Activated CD4-positive, alpha-beta T cell treated with anti-CD3 and anti-CD28 coated beads for 1 hour (primary cell): ENCODE results near the gene PET100.

Experiments used
- DNase-seq: peaks from one replicate; pipeline ENCODE4 v3.0.0-alpha.2; 2020

Gene PET100

DNA sequence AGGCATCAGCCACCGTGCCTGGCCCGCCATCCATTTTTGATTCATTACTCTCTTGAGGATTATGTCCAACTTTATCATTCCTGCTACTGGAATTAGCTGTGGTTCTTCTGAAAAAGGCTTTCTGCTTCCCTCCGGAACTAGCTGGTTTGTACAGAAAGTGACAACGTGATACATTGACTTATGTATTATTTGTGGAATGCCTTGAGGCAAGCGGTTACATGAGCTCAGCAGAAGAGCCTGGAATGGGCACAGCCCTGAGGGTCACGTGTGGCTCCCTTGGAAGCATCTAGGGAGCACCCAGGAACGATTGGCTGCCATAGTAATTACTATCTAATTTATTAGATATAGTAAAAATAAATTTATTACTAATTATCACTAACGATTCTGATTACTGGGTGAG, 24.8 kb downstream of the PET100 start:
- DNase-seq: no peak

DNA sequence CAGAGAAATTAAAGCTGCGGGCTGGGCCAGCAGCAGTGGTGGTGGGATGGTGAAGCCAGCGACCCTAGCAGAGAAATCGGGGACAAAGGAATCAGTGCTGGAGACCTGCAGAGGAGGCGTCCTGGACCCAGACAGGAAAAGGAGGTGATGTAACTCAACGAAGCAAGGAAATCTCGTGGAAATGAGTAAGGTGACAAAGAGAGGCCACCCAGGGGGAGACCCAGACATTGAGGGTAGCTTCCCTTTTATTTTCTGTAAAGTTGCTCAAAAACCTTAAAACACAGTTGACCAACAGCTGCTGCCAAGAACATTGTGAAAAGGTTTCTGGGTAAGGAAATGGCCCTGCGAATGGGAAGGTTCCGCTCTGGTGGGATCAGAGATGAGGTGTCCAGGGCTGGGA, 26.0 kb downstream of the PET100 start:
- no peak for DNase-seq

DNA sequence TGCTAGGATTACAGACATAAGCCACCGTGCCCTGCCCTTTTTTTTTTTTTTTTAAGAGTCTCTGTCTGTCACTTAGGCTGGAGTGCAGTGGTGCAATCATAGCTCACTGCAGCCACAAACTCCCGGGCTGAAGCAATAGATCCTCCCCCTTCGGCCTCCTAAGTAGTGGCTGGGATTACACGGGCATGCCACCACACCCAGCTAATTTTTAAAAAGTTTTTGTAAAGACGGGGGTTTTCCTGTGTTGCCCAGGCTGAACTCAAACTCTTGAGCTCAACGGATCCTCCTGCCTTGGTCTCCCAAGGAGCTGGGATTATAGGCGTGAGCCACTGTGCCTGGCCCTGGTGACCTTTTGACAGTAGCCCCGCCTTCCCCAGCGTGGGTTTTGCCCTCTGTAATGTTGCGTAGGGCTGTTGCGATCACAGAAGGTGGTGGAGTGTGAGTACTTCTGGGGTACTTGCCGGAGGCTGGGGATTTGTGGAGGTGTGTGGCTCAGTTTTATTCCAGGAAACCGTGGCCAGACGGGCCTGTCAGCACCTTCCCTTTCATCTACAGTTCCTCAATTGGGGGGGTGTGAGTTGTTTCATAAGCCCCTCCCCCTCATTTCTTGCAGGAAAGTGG, 27.6 kb downstream of the PET100 start:
- DNase-seq: no peak

DNA sequence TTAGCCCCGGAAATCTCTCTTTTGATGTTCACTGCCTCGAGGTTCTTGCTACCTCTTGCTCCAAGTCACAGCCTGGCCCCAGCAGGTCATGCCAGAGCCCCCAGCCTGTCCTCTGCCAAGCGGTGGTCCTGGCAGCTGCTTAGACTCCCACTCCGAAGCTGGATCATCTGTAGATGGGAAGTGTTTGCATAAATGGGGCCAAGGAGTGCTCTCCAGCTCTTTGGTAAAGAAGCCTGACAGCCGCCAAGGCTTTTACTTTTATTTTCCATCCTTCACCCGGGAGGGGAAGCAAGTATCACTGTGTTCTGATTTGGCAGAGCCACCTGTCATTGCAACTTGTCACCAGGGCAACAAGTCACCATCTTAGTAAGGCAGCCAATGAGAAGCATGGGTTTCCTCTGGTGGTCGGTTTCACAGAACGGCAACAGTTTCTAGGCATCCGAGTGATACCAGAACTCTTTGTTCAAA, 28.7 kb downstream of the PET100 start:
- DNase-seq: peak; percentile 22

- no peak for DNase-seq
Measured at GRCh38 chr19:7661744-7662538, 32.3 kb downstream of the PET100 start.

GRCh38 chr19:7662657-7663056, 33.1 kb downstream of the PET100 start:
- no peak for DNase-seq

DNA sequence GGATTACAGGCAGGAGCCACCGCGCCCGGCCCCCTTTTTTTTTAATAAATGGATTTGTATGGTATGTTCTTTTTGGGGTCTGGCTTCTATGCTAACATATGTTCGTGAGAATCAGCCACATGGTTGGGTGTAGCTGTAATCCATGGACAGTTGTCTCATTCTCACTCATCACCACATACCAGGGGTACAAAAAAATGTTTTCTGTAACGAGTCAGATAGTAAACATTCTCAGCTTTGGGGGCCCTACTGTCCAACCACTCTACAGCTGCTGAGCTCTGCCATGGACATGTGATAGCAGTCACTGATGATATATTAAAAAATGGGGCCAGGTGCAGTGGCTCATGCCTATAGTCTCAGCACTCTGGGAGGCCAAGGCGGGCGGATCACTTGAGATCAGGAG, 34.1 kb downstream of the PET100 start:
- DNase-seq: no peak

- no peak for DNase-seq
Measured at GRCh38 chr19:7665076-7665475, 35.5 kb downstream of the PET100 start.

DNA sequence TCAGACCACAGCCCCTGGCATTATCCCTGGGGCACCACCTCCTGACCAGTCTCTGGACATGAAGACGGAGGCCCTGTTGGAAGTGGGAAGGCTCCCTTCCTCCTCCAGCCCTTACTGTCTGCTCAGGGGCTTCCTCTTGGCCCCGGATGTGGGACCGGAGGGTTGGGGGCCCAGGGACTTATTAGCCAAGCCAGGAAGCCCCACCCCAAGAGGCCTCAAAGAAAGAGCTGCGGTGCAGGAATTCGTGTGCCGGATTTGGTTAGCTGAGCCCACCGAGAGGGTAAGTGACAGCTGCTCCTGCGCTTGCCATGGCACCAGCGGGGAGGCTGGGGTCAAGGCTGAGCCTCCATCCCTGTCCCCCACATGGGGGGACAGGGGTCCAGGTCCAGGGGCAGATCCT, 39.2 kb downstream of the PET100 start, which contains the start of gene RETN:
Gene RETN (plus strand): TSS at position 208 of the 400 bp plus-strand sequence. CDS start 278 bp downstream, outside the sequence.
- no peak for DNase-seq

- no peak for DNase-seq
Measured at GRCh38 chr19:7669641-7670040, 40.0 kb downstream of the PET100 start.

DNA sequence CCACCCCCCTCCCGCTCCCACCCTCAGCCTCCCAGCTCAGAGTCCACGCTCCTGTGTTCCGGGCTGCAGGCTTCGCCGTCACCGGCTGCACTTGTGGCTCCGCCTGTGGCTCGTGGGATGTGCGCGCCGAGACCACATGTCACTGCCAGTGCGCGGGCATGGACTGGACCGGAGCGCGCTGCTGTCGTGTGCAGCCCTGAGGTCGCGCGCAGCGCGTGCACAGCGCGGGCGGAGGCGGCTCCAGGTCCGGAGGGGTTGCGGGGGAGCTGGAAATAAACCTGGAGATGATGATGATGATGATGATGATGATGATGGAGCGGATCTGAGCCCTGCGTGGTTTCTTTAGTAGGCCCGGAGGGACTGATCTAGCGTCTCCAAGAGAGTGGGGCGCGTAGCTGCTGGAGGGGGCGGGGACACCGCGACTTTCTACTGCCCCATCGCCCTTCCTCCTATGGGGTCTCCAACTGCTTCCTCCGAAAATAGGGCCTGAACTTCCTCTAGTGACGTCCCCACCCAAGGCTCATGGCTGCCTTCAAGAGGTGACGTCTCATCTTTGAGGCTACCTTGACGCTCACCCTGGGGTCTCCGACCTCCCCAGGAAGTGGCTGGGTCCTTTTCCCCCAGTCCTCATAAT, 40.7 kb downstream of the PET100 start:
- DNase-seq: no peak

GRCh38 chr19:7670790-7671189, 41.2 kb downstream of the PET100 start:
- DNase-seq: no peak

GRCh38 chr19:7672522-7672921, 42.9 kb downstream of the PET100 start:
- DNase-seq: no peak

DNA sequence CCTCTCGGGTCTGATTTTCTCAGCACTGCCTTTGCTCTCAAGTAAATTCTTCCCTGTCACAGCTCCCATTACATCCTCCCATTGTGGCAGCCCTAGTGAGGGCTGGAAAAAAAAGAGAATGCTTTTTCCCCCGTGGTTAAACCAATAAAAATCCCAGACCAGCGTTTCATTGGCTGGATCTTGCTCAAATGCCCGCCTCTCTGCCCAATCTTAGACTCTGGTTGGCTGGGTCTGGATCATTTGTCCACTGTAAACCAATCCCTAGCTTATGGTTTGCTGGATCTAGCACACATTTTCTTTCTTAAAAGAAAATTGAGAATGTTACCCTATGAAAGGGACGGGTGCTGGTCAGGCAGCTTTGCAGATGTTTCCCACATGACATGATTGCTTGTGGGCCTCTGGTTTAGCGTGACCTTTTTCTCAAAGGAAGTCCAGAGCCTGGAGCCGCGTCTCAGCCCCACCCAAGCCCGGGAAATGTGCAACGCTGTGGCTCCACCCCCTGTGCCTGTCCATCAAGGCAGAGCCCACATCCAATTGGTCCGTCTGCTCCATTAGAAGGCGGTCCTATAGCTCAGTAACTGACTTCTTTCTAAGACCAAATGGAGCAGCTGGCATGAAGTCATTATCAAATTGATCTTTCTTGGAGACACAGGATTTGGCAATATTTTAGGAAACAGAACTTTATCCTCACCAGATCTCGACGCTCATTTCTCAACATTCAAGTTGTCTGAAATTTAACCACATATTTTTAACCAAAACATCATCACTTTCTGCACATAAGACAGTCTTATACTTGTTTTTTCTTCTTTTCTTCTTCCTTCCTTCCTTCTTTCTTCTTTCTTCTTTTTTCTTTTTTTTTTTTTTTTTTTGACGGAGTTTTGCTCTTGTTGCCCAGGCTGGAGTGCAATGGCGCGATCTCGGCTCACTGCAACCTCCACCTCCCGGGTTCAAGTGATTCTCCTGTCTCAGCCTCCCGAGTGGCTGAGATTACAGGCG, 44.7 kb downstream of the PET100 start:
- DNase-seq: no peak

DNA sequence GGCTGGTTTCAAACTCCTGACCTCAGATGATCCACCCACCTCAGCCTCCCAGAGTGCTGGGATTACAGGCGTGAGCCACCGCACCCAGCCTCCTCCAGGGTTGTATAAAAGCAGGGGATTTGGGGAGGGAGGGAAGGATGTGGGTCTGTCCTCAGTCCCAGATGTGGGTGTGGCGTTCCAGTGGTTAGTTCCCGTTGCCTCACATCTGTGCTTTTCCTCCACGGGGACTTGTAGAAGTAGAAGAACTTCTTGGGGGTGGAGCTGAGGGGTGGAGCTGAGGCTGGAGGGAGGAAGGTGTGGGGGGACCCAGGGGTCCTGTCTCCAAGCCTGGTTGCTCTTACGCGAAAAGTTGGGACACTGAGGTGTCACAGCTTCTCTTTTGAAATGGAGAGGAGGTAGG, 46.8 kb downstream of the PET100 start:
- DNase-seq: no peak

DNA sequence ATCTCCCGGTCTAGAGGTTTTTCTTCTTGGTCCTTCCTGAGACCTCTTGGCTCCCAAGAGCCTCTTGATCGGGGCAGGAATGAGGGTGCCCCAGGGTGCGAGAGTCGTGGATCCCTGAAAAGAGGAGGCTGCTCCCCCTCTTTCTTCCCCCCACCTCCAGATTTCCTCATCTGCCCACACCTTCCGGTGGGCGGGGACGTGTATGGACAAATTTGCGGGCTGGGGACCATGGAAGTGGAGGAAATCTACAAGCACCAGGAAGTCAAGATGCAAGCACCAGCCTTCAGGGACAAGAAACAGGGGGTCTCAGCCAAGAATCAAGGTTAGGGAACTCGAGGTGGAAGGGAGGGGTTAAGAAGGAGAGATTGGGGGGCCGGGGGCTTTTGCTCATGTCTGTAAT, 47.3 kb downstream of the PET100 start, which contains the start of gene MCEMP1:
Gene MCEMP1 (plus strand): TSS at position 237 of the 400 bp plus-strand sequence. CDS start 31 bp downstream, at position 268.
- DNase-seq: no peak

DNA sequence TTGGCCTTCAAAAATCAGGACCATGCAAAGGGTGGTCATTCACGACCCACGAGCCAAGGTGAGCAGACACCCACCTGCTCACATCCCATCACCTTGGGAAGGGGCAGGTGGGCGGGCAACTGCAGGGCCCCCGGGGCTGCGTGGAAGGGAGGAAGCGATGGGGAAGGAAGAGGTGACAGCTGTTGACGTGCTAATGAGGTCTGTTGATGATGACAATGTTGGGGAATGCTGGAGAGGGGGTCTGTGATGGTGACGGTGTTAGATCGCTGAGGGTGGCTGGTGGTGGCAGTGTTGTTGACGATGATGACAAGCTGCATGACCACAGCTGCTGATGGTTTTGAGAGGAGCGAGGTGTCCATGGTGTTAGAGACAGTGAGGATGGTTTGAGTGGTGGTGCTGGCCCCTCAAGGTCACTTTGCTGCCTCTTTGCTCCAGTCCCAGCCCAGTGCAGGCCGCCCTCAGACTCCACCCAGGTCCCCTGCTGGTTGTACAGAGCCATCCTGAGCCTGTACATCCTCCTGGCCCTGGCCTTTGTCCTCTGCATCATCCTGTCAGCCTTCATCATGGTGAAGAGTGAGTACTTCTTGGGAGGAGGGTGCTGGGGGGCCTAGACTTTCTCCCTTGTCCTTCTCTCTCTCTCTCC, 48.2 kb downstream of the PET100 start:
- DNase-seq: no peak

GRCh38 chr19:7678971-7679751, 49.6 kb downstream of the PET100 start:
- peak; percentile 59 for DNase-seq

DNA sequence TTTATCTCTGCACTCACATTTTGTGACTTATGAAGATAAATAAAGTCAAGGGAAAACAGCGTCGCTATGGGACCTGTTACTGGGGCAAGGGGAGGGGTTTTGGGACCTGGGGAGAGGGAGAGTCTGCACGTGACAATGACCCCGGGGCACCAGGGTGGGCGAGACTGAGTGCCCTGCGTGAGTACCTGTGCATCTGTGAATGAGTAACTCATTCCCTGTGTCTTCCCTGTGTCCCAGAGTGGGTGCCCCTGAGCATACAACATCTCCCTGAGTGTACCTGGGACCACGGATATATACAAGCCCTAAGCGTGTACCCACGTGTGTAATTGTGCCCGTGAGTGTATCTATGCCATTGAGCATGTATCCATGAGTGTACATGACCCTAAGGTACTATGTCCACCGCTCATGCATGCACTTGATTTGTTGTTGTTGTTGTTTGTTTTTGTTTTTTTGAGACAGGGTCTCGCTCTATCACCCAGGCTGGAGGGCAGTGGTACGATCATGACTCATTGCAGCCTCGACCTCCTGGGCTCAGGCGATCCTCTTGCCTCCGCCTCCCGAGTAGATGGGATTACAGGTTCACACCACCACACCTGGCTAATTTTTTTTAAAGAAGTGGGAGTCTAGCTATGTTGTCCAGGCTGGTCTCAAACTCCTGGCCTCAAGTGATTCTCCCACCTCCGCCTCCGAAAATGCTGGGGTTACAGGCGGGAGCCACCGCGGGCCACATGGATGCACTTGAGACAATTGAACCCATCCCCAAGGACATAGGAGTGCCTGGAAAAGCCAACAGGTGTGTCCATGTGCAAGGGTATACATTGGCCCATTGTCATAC, 50.4 kb downstream of the PET100 start:
- DNase-seq: no peak
